GM21717 (cell line): Measurements from ENCODE around the gene DIP2B.

Experiments used
- ATAC-seq: cut with Tn5 transposase; IDR thresholded peaks from one replicate; pipeline ENCODE4 v1.9.1; 2021; ENCODE audit warnings: mild to moderate bottlenecking, moderate library complexity; ENCODE audit not compliant: unreplicated experiment

Gene DIP2B

DNA sequence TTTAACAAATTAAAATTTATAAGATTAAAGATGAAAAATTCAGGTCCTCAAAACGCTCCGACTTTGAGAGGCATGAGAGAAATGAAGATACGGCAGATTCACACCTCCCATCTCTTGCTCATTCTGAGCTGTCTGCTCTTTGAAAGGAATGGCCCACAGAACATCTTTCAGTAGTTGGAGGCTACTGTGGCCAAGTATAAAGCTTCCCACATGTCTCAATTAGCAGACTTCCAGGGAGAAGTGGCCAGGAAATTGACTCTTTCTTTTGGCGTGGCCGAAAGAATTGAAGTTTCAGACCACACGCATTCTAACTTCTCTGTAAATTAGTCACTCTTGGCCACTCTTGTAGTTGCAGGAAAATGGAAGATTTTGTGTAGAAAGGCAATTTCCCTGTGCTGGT is 129.2 kb downstream of the DIP2B start:
- no peak for ATAC-seq

DNA sequence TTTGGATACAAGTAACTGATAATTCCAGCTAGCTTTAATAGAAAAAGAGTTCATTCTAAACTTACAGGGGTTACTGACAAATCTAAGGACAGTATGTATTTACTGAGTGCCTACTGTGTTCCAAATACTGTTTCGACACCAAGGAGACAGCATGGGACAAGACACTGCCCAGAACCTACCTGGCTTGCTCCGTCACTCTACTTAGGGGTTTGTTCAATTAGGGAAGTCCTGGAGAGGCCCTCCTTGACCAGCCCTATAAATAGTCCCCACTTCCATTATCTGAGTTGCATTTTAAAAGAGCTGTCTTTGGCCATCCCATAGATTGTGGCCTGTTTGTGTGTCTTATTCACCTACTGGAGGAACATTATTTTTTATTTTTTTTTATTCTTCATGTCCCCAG is 129.6 kb downstream of the DIP2B start:
- ATAC-seq = no peak

DNA sequence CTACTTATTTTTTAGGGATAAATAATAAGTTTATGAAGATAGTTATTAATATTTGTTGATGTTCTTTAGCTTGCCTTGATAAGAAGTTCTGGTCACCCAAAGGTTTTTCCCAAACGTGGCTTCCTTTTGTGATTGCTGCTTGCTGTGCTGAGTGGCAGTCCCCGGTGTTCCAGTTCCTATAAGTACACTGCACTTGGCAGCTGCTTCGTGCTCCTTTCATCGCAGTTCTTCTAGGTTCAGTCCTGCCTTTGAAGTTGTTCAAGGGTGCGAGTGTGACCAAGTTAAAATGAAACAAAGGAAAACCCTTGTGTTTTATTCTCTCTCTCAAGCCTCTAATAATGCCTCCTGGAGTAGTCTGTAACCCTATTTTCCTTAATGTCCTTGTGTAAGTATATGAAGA is 130.6 kb downstream of the DIP2B start:
- ATAC-seq = no peak

DNA sequence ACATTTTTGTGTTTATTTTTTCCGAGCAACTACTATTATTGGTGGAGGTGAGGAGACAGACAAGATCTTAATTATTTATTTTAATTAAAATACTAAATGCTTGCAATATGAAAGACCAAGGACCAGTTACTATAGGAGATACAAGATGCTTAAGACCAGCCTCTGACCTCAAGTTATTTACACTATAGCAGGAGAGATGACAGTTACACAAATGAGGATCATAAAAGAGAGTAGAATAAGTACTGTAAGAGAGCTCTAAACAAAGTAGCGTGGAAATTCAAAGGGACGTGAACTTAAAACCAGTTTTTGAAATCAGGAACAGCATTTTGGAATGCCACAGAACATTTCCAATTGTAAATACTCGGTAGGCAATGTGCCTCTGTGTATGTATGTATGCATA is 131.1 kb downstream of the DIP2B start:
- ATAC-seq = no peak

DNA sequence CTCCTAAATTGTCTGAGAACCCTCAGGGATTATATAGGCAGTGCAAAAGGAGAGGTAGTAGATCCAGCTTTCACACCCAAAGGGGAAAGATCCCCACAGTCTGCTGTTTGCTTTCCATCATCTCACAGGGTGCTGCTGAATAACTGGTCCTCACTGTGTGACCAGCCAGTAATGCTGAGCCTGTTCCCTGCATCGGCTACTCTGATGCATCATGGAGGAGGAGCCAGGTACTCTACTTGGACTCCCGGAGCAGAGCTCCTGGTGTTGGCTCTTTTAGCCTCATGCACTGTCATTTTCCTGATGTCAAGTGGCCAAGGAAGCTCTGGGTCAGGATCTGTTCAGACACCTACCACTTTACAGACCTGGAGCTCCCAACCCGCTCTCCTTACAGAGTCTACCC is 131.7 kb downstream of the DIP2B start:
- ATAC-seq = no peak

DNA sequence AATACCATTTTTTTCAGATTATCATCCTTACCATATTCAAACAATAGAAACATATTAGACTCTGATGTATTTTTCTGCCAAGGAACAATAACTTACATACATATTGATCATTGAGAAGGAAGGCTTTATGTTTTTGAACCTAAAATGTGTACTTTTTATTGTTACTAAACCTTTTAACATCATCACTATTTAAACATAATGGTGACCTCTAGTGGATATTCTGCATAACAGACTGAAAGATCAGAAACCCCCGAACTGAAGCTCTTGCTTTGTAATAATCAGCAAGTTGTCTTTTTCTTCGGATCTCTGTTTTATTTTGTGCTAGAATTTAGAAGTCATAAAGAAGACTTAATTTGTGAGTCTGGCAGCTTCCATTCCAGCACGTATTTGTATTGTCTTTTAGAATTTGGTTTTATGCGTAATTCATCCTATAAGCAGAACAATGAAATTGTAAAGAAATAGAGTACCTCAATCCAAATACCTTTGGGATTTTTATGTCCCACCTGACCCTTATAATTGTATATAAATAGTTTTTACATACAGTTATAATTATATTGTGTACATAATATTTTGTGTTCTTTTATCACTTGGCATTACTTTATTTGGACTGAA is 133.2 kb downstream of the DIP2B start:
- no peak for ATAC-seq

DNA sequence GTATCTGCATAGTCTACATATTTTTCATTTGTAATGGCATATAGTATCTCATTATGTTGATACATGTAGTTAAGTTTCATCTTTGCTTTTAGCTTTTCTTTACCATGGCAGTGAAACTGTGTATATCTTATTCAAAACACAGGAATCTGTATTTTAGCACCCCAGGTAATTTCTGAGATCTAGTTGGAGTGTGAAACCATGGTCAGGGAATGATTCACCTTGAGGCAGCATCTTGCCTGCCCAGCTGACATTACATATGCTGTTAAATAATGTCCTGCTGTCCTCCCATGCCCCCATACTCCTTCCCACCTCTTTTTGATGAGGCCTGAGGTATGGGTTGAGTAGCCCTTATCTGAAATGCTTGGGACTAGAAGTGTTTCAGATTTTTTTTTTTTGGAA is 133.7 kb downstream of the DIP2B start:
- ATAC-seq = no peak

DNA sequence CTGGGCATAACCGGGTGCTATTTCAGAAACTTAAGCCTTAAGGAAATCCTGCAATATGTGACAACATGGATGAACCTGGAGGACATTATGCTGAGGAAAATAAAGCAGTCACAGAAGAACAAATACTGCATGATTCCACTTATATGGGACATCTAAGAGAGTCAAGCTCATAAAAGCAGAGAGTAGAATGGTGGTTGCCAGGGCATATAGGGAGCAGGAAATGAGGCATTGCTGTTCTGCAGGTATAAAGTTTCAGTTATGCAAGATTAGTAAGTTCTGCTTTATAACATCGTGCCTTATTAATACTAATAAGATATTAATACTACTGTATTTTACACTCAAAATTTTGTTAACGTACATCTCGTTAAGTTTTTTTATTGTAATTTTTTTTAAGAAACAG is 134.9 kb downstream of the DIP2B start:
- no peak for ATAC-seq

DNA sequence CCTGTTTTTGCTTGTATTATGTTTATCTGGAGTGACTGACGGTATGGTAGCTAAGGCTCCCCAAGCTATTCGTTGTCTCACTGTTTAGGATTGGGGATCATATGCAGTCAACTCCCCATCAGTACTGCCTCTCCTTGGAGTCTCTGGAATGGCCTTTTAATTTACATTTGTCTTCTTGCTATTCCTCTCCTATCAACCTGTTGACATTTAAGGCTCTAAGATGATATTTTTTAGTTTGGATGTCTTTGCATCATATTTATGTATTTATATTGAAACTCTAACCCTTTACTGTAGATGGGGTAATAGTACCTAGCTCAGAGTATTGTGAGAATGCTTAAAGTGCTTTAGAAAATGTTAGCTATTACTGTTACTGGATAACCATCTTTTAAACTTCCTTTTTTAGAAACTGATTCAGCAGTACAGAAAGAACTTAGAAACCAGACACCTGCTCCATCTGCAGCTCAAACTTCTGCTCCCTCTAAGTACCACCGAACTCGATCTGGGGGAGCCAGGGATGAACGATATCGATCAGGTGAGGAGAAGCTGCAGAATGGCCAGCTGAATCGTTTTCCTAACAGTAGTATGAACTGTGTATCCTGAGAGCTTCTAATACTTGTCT is 135.6 kb downstream of the DIP2B start:
- ATAC-seq = no peak

DNA sequence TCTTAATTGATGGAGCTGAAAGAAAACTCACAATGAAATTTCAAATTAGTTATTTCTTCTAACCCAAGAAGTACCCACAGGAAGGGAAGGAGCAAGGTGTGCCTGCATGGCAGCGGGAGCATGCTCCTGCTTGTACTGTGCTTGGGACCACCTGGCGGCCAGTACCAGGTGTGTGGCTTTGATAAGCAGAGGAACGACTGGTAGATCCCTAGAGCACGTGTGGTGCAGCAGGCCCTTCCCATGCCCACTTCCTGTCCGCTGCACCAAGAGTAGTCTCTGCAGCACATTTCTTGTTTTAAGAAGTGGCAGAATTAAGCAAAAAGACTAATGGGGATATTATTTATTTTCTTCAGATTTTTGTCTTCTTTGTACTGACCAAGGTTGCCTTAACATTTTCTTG is 136.8 kb downstream of the DIP2B start:
- no peak for ATAC-seq

DNA sequence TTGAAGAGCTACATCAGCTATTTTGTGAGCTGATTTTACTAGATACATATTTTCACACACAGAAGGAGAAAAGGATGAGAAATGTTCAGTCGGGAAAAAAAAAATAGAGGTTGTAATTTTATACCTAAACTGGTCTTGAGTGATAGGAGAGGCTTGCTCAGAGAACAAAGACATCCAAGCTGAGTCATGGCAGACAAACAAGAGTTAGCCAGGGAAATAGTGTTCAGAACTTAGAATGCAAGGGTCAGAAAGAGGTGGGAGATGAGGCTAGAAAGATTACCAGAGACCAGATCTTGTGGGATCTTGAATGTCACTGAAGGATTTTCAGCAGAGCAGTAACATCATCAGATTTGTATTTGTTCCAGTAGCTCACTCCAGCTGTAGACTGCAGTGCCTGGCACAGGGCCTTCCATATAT is 137.3 kb downstream of the DIP2B start:
- no peak for ATAC-seq

DNA sequence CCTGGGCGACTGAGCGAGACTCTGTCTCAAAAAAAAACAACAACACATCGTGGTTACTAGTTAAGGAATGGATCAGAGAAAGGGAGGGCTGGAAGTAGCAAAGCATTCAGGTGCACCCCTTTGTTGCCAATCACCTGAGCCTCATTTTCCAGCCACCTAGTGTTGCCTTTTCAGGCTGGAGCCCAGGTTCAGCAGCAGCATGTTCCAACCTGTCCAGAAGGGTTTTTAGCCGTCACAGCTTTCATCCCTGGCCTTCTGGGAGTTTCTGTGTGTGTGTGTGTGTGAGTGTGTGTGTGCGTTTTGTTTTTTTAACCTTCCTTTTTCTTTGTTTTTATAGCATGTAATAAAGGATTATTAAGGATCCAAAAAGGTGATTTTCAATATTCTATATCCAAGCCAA is 138.0 kb downstream of the DIP2B start:
- no peak for ATAC-seq

DNA sequence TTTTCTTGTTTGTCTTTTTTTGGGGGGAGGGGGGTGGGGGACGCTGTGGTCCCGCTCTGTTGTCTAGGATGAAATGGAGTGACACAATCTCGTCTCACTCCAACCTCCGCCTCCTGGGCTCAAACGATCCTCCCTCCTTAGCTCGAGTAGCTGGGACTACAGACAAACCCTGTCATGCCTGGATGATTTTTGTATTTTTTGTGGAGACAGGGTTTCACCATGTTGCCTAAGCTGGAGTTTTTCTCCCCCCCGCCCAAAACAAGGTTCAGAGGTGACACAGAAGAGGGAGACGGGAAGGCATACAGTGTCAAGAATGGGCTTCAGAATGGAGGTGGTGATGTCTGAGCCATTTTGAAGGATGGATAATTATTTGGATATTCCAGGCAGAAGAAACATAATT is 142.2 kb downstream of the DIP2B start:
- no peak for ATAC-seq

DNA sequence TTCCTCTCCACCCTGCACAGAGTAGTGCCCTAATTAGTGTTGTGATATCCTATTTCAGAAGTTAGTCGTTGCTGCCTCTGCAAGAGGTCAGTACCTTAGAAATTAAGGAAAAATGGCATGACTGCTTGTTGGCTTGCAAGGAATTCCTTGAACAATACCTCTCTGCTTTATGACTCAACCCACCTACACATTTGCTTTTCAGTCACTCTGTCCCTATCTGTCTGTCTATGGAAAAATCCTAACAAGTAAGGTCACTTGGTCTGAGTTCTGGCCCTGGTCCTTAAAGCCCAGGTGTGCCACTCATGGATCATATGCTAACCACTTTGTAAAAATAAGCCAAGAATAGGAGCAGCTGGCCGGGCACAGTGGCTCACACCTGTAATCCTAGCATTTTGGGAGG is 142.7 kb downstream of the DIP2B start:
- ATAC-seq = no peak

DNA sequence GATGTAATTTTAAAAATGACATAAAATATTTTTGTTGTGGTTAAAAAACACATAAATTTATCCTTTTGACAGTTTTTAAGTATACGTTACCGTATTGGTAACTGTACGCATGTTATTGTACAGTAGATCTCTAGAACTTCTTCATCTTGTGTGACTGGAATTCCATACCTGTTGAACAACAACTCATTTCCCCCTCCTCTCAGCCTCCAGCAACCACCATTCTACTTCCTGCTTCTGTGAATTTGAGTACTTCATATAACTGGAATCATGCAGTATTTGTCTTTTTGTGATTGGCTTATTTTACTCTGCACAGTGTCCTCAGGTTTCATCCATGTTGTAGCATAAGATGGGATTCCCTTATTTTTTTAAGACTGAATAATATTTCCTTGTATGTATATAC is 145.5 kb downstream of the DIP2B start:
- no peak for ATAC-seq

DNA sequence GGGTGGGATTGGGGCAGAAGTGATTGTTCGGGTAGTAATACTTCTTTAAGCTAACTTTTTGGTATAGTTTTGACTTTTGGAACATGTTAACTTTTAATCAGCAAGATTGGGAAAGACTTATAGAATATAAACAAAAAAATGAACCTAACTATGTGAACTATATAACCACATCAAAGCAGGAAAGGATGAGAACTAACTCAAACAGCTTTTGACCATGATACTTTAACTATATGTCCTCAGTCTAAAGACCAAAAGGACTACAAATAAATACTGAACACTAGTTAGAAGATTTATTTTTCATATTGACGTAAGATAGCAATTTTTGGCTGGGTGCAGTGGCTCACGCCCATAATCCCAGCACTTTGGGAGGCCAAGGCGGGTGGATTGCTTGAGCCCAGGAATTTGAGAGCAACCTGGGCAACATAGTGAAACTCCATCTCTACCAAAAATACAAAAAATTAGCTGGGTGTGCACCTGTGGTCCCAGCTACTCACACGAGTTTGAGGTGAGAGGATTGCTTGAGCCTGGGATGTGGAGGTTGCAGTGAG is 150.7 kb downstream of the DIP2B start:
- no peak for ATAC-seq

DNA sequence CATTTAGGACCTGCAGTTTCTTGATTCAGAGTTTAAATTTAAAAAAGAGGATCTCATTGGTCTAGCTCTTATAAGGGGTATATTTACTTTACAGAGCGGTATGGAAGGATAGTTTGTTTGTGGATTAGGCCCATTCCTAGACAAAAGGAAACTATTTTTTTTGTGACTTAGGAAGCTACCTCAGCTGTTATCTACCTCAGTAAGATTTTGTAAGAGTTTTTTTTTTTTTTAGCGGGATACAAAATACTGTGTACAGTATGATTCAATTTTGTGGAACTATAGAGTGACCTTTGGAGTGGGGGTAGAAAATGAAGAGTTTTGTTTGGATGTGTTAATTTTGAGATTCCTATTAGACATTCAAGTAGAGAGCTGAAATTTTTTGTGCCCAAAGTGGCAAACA is 154.5 kb downstream of the DIP2B start:
- no peak for ATAC-seq

DNA sequence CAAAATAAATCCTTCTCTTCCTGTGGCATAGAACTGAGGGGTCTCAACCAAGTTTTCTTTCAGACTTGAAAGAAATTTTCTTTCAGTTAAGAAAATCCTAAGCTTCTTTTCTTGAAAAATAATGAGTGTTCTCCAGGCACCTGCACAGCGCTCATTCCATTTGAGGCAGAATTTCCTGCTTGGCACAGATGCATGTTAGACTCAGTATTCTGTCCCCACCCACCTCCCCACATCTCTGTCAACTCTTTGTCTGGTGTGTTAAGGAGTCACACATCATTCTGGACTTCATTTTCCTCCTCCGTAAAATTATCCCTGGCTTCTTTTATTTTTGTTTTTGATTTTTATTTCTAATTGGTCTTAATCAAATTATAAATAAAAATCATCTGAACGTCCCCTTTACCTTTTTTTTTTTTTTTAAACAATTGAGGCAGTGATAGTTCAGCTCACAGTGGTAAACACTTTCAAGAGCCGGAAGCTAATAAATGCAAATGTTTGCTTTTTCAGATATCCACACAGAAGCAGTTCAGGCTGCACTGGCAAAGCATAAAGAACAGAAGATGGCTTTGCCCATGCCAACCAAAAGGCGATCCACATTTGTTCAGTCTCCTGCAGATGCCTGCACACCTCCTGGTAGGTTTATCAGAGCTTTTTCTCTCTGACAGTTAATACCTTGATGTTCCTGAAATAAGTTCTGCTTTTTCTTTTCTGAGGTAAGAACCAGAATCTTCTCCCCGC is 155.1 kb downstream of the DIP2B start:
- no peak for ATAC-seq

DNA sequence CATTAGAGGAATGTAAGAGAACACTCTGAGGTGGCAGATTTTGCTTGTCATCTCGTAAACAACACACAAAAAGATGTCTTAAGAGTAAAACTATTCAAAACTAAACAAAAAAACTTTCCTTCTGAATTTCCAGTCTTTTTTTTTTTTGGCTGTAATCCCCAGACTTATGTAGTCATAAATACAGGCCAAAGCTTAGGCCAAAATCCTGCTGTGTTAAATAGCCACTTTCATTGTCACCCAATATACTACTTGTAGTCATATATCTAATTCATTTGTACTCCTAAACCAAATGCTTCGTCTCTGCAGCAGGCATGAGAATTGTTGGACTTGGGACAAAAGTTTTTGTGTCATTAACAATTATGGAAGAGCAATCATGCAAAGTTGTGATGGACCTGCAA is 155.6 kb downstream of the DIP2B start:
- ATAC-seq = no peak

DNA sequence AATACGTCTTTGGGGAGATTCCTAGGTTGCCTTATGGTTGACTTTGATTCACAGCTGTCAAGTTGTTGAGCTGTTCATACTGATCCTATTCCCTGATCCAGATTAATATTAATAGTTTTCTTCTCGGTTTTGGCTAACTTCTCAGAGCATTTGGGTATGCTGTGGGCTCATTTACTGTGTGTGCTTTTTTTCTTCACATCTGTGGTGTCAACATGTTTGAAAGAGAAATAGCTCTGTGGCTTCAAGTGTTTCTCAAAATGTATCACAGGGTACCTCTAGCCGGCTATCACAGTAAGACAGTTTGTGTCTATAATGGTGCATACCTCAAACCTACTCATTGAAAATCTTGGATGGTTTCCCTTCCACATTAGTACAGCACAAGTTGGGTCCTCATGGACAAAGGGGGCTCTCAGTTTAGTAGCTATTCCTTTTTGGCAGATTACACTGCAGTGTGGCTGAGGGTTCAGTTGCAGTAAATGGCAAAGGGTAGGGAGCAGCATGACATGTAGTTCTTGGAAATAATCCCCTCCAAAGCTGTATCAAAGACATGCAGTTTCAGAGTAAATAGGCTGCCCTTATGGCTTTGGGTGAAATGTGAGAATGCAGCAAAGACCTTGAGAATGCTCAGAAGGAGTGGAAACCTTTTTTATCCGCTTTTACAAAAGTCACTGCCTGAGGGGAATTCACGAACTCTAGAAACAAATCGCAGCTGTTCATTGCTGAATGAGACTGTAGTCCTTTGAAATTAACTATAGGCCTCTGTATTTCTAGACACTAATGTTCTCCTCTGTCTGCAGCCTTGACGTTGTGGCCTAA is 156.7 kb downstream of the DIP2B start:
- no peak for ATAC-seq

DNA sequence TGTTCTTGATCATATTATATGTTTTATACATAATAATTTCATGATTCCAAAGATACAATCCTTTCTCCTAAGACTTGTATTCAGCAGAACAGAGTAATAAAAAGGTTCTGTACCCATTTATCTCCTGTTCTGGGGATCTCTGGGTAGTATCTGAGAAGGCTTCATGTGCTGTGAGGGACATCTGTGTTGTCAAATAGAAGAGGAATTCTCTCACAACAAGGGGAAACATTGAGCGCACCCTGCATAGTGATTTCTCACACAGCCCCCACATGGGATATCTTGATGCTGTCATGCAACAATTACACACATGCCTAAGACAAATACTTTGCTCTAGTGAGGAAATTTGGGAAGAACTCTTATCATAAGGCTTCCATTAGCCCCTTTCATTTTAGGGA is 157.3 kb downstream of the DIP2B start:
- ATAC-seq = no peak
